ENCODE results near the gene LEMD3. TPM values are rescaled to one million over a fixed set of nuclear protein-coding genes. Genes with fewer than 3 reads are reported as not detected.

LEMD3 gene
- total RNA-seq, 1 donor from 2014 or later, result 38.9 TPM

GRCh38 chr12:65196762-65197567, 27.6 kb downstream of the LEMD3 start:
- peaks cover 12% of the 10 kb centered on the region for H3K9me3 Mint-ChIP-seq (ENCODE audit: low read depth)
- peaks cover 1% of the 10 kb centered on the region for H3K4me1 Mint-ChIP-seq (ENCODE audit: low read depth)
- peaks cover 32% of the 10 kb centered on the region for H3K36me3 Mint-ChIP-seq (ENCODE audit: insufficient read depth)
- H3K27me3 Mint-ChIP-seq, result no peaks in the 10 kb centered on the region
- DNase-seq (ENCODE audit: low spot score, unreplicated experiment), result no peak
- TF ChIP-seq, protein P1, sequence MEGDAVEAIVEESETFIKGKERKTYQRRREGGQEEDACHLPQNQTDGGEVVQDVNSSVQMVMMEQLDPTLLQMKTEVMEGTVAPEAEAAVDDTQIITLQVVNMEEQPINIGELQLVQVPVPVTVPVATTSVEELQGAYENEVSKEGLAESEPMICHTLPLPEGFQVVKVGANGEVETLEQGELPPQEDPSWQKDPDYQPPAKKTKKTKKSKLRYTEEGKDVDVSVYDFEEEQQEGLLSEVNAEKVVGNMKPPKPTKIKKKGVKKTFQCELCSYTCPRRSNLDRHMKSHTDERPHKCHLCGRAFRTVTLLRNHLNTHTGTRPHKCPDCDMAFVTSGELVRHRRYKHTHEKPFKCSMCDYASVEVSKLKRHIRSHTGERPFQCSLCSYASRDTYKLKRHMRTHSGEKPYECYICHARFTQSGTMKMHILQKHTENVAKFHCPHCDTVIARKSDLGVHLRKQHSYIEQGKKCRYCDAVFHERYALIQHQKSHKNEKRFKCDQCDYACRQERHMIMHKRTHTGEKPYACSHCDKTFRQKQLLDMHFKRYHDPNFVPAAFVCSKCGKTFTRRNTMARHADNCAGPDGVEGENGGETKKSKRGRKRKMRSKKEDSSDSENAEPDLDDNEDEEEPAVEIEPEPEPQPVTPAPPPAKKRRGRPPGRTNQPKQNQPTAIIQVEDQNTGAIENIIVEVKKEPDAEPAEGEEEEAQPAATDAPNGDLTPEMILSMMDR (IDR thresholded peaks at IDR 0.05; ENCODE audit: unreplicated experiment), result no peak
- H3K27ac Mint-ChIP-seq, result no peak overlapping the region
- H3K4me3 Mint-ChIP-seq (ENCODE audit: low read depth), result no peak overlapping the region

- Mint-ChIP-seq H3K36me3 (ENCODE audit: insufficient read depth) (peaks cover 24% of the 10 kb centered on the region), H3K27me3 (no peaks in the 10 kb centered on the region), H3K27ac (no peak overlapping the region), H3K9me3 (ENCODE audit: low read depth) (peaks cover 12% of the 10 kb centered on the region), H3K4me1 (ENCODE audit: low read depth) (peaks cover 9% of the 10 kb centered on the region), H3K4me3 (ENCODE audit: low read depth) (no peak overlapping the region)
- TF ChIP-seq, protein P1 (IDR thresholded peaks at IDR 0.05; ENCODE audit: unreplicated experiment), result no peak
- DNase-seq (ENCODE audit: low spot score, unreplicated experiment), result no peak
Observed at GRCh38 chr12:65199604-65200003, 30.2 kb downstream of the LEMD3 start.

DNA sequence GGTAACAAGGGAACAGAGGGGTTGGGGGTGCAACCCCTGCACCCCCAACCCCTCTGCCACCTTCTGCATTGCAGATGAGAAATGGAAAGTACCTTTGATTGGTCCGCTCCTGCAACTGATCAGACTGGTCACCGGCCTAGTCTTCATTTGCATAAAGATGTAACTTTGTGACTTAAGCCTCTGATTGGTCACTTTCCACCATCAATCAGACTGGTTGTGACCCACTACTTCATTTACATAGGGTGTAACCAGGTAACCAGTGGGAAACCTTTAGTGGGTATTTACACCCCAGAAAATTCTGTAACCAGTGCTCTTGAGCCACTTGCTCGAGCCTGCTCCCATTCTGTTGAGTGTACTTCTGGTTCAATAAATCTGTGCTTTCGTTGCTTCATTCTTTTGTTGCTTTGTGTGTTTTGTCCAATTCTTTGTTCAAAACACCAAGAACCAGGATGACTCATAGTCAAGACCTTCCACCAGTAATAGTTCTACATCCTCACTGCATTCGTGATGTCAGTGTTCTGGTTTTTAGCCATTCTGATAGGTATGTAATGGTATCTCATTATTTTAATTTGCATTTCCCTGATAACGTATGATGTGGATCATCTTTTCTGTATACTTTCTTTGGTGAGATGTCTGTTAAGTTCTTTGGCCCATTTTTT, 30.8 kb downstream of the LEMD3 start:
- no peak overlapping the region for H3K4me3 Mint-ChIP-seq (ENCODE audit: low read depth)
- H3K4me1 Mint-ChIP-seq (ENCODE audit: low read depth), result peaks cover 9% of the 10 kb centered on the region

DNA sequence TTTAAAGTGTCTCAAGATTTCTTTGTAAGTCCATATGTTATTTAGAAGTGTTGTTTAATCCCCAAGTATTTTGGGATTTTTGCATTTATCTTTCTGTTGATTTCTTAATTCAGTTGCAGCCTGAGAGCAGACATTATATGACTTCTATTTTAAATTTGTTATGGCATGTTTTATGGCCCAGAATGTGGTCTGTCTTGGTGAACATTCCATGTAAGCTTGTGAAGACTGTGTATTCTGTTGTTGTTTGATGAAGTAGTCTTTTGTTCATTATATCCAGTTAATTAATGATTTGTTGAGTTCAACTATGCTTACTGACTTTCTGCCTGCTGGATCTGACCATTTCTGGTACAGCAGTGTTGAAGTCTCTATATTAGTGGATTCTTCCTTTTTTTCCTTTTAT, 34.0 kb downstream of the LEMD3 start:
- Mint-ChIP-seq H3K4me3 (ENCODE audit: low read depth) (no peak overlapping the region), H3K4me1 (ENCODE audit: low read depth) (peaks cover 9% of the 10 kb centered on the region)

More for the DNA sequence above, 30.8 kb downstream of the LEMD3 start:
- no peaks in the 10 kb centered on the region for H3K27me3 Mint-ChIP-seq
- peaks cover 12% of the 10 kb centered on the region for H3K9me3 Mint-ChIP-seq (ENCODE audit: low read depth)
- TF ChIP-seq, protein P1 (IDR thresholded peaks at IDR 0.05; ENCODE audit: unreplicated experiment), result no peak
- H3K27ac Mint-ChIP-seq, result no peak overlapping the region
- no peak for DNase-seq (ENCODE audit: low spot score, unreplicated experiment)
- peaks cover 24% of the 10 kb centered on the region for H3K36me3 Mint-ChIP-seq (ENCODE audit: insufficient read depth)

DNA sequence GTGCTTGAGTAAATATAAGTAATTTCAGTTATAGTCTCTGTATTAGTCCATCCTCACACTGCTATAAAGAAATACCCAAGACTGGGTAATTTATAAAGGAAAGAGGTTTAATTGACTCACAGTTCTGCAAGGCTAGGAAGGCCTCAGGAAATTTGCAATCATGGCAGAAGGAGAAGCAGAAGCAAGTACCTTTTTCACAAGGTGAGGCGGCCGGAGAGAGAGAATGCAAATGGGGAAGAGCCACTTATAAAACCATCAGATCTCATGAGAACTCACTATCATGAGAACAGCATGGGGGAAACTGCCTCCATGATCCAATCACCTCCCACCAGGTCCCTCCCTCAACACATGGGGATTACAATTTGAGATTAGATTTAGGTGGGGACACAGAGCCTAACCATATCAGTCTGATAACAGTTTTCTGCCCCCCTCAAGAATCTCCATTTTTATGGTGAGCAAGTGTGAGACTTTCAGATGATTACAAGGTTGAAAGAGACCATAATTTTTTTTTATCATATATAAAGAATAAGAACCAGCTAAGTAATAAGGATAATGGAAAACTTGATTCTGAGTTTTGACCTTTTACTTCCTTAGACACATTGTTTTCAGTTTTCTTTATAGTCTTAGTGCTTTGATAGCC, 35.6 kb downstream of the LEMD3 start:
- H3K36me3 Mint-ChIP-seq (ENCODE audit: insufficient read depth), result peaks cover 13% of the 10 kb centered on the region
- peak overlapping the region; percentile 21 for H3K27ac Mint-ChIP-seq
- TF ChIP-seq, protein P1 (IDR thresholded peaks at IDR 0.05; ENCODE audit: unreplicated experiment), result no peak
- no peak for DNase-seq (ENCODE audit: low spot score, unreplicated experiment)
- H3K4me3 Mint-ChIP-seq (ENCODE audit: low read depth), result no peak overlapping the region
- peaks cover 9% of the 10 kb centered on the region for H3K4me1 Mint-ChIP-seq (ENCODE audit: low read depth)
- no peaks in the 10 kb centered on the region for H3K27me3 Mint-ChIP-seq
- H3K9me3 Mint-ChIP-seq (ENCODE audit: low read depth), result peaks cover 4% of the 10 kb centered on the region

More for the DNA sequence above, 34.0 kb downstream of the LEMD3 start:
- H3K27ac Mint-ChIP-seq, result no peak overlapping the region
- H3K27me3 Mint-ChIP-seq, result no peaks in the 10 kb centered on the region
- TF ChIP-seq, protein P1 (IDR thresholded peaks at IDR 0.05; ENCODE audit: unreplicated experiment), result no peak
- H3K9me3 Mint-ChIP-seq (ENCODE audit: low read depth), result peaks cover 4% of the 10 kb centered on the region
- no peak for DNase-seq (ENCODE audit: low spot score, unreplicated experiment)
- H3K36me3 Mint-ChIP-seq (ENCODE audit: insufficient read depth), result peaks cover 13% of the 10 kb centered on the region

Measured in progenitor cell of endocrine pancreas (in vitro differentiated cells).